Measurements from ENCODE around the gene DDX51.
"Not testable (repeated sequence)": the region's sequence is repeated elsewhere in the genome, so short reads cannot be mapped to it uniquely, and the experiment has no call there.

DDX51 gene

DNA sequence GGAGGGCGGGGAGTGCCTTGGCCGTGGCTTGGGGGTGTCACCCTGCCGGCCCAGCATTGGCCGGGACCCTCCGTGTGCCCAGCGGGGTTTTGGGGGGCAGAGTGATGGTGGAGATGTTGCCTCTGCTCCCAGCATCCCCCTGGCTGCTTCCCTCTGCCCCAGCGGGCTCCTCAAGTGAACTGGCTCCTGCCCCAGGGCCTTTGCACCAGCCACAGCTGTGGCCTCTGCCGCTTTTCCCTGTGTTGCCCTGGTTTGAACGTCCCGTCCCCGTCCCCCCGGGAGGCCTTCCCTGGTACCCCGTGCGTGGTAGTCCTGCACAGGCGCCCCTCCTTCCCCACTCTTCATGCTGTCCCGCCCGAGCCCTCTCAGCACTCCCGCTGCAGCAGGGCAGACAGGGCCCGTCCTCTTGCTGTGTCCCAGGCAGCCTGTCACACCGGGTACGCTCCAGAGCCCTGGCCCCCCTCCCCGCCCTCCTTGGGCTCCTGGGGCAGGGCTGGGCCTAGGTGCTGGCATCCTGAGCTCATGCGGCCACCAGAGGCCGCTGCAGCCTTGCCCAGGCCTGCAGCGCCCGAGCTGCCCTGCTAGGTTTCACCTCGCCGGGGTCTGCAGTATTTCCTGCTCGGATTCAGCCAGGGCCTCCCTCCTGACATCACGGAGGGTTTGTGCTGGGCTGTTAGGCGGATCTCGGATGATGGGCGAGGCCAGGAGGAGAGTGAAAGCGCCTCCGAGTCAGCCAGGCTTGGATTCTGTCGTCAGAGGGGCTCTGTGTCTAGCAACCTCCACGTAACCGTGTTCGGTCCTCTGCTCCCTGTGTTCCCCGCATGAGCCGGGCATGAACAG is 9.6 kb upstream of the DDX51 start:
- peak; percentile 62 for DNase-seq

DNA sequence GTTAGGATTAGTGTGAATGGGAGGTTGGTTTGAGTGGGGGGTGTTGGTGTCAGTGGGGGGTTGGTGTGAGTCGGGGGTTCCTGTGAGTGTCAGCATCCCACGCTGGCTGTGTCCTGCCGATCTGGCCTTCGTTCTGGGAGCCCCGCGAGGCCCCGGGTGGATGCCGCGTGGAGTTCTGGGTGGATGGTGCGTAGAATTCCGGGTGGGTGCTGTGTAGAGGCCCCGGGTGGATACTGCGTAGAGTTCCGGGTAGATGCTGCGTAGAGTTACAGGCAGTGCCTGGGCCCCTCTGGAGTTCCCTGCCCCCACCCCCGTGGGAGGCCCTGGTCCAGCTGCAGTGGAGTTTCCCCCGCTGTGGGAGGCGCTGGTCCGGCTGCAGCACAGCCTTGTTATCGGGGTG is 8.8 kb upstream of the DDX51 start:
- DNase-seq, result no peak

DNA sequence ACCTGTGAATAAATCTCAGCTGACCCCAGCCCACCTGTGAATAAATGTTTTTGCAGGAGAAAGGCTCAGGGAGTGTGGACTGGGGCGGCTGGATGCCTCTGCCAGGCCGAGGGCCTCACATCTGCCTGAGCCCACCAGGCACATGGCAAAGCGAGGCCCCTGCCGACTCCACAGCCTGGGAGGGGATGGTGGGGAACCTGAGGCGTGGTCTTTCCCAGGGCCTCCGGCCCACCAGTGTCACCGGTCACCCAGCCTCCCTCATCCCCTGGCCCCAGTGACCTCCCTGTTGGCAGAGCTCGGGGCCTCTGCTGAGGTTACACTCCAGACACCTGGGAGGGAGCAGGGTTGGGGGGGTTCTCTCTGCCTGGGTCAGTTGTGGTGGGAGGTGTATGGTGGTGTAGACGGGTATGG is 8.3 kb upstream of the DDX51 start:
- no peak for DNase-seq

DNA sequence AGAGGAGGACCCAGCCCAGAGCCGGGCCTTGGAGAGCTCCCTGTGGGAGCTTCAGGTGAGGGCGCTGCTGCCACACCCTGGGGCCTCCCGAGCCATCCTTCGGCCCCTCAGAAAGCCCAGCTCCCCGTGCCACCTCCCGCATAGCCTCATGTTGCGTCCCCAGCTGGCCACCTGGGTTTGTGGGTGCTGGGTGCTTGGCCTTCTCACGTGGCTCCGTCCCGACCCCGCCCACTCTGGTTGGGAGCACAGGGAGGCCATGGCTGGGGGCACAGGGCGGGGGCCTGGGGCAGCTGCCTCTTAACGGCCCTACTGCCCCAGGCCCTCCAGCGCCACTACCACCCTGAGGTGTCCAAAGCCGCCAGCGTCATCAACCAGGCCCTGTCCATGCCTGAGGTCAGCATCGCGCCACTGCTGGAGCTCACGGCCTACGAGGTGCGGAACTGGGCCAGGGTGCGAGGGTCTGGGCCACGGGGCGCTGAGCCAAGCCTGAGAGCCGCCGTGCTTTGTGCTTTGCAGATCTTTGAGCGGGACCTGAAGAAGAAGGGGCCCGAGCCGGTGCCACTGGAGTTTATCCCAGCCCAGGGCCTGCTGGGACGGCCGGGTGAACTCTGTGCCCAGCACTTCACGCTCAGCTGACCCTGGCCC is 7.8 kb upstream of the DDX51 start:
- no peak for DNase-seq

DNA sequence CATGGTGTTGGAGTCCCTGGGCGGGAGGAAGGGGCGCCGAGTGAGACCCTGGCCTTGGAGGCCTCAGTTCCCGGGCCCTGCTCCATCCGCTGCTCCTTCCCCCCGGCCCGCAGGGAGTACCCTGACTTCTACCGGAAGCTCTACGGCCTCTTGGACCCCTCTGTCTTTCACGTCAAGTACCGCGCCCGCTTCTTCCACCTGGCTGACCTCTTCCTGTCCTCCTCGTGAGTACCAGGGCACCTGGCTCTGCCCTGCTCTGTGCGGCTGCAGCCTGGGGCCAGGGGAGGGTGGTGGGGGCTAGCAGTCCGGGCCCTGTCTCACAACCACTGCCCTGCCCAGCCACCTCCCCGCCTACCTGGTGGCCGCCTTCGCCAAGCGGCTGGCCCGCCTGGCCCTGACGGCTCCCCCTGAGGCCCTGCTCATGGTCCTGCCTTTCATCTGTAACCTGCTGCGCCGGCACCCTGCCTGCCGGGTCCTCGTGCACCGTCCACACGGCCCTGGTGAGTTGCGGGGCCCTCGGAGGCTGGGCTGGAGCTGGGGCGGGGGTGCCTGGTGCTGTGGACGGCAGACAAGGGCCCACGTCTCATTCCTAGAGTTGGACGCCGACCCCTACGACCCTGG is 7.1 kb upstream of the DDX51 start:
- no peak for DNase-seq

DNA sequence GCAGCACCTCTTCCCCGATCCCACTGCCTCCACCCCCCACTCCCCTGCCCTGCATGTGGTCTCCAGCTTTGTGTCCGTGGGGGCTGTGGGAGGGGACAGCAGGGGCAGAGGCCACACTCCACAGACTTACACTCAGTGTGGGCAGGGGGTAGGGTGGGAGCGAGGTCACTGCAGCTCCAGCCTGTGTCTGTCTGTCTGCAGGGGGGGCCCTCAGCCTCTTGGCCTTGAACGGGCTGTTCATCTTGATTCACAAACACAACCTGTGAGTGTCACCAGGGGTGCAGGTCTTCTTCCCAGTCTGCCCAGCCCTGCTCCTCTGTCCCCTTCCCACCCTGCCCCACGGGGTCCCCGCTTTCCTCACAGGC is 6.6 kb upstream of the DDX51 start:
- no peak for DNase-seq

DNA sequence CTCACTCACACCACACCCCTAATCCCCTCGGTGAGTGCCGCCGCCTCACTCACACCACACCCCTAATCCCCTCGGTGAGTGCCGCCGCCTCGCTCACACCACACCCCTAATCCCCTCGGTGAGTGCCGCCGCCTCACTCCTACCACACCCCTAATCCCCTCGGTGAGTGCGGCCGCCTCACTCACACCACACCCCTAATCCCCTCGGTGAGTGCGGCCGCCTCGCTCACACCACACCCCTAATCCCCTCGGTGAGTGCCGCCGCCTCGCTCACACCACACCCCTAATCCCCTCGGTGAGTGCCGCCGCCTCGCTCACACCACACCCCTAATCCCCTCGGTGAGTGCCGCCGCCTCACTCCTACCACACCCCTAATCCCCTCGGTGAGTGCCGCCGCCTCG is 5.4 kb upstream of the DDX51 start:
- DNase-seq, result not testable (repeated sequence)

DNA sequence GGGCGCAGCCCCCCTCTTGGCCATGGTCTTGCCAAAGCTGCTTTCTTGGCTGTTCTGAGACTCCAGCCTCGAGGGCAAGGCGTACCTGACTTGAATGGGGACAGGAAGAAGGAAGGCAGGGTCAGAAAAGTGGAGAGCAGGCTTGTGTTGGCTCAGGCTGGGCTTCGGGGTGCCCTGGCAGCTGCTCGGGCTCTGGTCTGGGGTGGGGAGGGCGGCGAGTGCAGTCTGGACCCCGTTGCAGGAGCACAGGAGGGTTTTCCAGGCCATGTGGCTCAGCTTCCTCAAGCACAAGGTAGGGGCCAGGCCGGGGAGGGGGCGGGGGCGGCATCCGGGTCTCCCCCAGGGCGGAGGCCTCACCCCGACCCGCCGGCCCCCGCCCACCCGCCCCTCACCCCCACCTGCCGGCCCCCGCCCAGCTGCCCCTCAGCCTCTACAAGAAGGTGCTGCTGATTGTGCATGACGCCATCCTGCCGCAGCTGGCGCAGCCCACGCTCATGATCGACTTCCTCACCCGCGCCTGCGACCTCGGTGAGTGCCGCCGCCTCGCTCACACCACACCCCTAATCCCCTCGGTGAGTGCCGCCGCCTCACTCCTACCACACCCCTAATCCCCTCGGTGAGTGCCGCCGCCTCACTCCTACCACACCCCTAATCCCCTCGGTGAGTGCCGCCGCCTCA is 4.4 kb upstream of the DDX51 start:
- DNase-seq, result no peak

DNA sequence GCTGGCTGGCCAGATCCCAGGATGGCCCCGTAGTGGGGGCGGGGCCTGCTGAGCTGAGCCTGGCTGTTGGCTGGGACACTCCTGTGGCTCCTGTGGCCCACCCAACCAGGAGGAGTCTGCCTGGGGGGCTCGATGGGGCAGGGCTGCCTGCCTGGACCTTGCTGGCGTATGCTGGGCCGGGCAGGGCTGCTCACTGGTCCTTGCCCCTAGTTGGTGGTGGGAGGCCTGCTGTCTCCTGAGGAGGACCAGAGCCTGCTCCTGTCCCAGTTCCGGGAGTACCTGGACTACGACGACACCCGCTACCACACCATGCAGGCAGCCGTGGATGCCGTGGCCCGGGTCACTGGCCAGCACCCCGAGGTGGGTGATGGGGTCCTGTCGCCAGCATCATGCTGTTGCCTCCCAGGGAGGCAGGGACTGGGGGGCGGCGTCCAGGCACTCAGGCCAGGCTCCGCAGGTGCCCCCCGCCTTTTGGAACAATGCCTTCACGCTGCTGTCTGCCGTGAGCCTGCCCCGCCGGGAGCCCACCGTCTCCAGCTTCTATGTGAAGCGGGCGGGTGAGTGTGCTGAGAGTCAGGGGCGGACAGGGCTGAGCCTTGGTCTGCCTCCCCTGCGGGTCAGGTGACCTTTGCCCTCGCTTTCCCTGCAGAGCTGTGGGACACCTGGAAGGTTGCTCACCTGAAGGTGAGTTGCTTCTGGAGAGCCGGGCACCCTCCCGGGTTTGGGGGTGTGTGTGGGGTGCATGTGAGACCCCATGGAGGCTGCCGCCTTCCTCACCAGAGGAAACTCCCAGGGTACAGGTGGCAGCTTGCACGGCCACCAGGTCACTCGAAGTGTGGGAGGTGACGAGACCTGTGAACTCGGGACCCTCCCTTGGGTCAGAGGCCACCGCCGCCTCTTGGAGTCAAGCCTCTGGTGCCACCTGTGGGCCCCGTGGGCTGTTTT is 3.6 kb upstream of the DDX51 start:
- DNase-seq, result no peak

DNA sequence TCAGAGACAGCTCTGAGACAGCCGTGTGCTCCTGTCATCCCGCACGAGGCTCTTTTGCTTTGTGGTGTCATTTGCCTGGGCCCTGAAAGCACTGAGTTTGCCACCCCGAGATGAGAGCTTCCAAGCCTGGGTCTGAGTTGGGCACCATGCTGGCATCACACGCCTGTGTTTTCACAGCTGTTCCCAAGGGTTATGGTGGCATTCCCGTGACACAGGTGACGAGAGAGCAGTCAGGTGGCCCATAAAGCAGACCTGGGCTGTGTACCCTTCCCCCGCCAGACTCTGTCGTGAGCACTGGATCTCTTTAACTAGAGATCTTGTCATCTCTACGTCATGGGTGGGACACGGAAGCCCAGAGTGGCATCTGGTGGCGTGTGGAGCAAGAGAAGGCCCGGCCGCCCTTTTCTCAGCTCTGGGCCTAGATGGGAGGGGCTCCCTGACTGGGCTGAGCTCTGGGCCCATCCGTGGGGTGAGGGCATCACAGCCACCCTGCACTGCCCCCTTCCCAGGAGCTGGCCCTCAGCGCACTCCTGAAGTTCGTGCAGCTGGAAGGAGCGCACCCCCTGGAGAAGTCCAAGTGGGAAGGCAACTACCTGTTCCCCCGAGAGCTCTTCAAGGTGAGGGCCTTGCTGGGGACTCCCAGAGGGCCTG is 2.8 kb upstream of the DDX51 start:
- no peak for DNase-seq

DNA sequence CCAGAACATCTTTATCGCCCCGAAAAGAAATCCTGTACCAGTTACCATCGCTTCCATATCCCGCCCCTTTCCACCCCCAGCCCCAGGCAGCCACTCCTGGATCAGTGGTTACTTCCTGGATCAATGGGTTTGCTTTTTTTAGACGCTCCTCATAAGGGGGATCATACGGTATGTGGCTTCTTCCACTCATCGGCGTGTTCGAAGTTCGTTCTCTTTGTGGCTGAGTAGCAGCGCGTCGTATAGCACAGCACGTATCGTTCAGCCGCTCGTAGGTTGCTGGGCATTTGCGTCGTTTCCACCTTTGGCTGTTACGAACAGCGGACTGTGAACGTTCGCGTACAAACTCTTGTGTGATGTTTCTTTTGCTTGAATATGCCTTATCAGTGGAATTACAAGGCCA is 2.0 kb upstream of the DDX51 start:
- DNase-seq, result no peak

DNA sequence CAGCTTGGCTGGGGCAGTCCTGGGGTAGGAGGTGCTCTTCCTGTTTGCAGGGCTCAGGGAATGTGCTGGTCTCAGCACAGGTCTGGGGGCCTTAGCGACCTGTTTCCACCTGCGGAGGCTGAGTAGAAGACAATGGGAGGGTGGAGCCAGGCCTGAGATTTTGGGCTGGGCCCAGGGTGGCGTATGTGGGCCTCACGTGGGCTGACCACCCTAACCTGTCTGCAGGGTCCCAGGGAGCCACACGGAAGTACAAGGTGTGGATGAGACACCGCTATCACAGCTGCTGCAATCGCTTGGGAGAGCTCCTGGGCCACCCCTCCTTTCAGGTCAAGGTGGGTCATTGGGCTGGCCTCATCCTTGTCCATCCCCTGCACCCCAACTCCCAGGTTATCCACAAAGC is 1.2 kb upstream of the DDX51 start:
- DNase-seq, result no peak

DNA sequence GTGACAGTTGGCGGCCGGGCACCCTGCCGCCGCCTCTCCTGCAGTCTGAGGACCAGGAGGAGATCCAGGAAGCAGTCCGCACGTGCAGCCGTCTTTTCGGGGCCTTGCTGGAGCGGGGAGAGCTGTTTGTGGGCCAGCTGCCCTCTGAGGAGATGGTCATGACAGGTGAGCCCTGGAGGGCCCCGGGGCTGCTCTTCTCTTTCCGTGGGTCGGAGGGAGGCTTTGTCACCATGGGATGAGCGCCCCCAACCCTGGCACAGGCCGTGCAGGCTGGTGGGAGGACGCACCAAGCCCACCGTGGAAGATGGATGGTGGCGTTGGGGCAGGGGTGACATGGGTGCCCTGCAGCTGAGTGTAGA is 670 bp upstream of the DDX51 start:
- no peak for DNase-seq

DNA sequence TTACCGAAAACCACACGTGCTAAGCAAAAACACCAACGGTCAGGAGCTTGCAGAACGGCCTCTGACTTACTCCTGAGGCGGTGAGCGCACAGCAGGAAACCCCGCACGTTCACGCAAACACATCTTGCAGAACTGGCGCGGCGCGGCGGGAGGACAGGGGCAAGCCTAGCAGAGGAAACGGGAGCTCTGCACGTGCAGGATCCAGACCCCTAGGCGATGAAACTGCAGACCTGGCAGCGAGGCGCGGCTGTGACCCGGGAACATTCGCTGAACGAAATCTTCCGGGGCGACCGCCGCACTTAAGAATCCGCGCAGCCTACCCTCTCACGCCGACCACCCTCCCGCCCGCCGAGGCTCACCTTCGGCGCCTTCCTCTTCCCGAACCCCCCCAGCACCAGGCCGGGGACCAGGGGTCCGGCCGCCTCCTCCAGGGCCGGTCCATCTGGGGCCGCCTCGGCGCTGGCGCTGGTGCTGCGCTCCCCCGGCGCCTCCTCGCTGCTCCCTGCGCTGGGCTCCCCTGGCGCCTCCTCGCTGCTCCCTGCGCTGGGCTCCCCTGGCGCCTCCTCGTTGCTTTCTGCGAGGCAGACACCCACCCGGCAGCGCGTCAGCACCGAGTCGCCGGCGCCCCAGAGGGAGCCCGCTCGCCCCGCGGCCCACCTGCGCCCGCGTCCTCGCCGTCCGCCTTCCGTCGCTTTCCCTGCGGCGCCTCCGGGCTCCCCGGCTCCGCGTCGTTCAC is 615 bp downstream of the DDX51 start:
- no peak for DNase-seq

DNA sequence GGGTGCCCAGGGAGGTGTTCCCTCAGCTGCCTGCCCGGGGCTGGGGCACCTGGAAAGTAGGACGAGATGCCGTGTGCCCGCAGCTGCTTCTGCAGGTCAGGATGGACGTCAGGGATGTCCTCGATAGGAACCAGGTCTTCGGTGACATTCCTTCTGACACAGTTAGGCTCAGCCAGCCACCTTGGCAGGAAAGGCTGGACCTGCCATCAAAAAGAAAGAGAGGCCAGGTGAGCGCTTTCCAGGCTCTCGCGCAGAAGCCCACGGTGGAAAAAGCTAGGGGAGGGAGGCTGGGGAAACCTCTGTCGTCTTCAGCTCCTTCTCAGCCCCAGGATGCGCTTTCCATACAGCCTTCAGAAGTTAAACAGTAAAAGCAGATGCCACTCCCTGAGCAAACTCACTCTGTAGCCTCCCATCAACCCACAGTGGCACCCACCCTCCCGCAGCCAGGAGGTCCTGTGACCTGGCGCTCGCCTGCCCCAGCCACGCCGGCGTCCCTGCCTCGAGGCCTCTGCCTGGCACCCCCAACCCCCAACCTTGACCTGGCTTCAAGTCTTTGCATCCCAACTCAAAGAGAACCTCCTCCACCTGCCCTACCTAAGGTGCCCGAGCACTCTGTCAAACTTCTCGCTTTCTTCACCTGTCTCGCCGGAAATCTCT is 1.3 kb downstream of the DDX51 start:
- no peak for DNase-seq

DNA sequence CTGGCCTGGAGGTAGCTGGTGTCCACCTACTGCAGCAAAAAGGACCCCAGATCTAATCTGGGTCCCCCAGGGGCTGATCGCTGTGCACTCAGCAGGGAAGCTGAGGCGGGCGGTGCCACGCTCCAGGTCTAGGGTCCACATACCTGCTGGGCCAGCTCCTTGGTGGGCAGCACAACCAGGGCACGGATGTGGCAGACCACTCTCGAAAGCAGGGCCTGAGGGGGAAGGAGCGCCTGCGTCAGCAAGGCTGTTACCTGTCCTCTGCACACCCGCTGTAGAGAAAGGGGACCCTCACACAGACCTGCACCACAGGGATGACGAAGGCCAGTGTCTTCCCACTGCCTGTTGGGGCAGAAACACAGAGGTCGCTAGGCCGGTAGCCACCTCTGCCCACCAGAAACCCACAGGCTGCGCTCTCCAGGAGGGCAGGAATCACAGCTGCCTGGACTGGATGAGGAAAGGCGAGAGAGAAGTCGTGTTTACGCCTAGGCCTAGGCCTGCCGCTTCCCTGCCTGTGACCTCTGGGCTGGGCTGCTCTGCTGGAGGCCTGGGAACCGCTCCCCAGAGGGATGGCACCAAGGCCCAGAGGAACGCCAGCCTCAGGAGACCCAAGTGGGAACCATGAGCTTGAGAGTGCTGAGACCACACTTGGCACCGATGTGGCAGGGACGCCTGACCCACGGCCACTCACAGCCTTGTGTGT is 2.0 kb downstream of the DDX51 start:
- no peak for DNase-seq

DNA sequence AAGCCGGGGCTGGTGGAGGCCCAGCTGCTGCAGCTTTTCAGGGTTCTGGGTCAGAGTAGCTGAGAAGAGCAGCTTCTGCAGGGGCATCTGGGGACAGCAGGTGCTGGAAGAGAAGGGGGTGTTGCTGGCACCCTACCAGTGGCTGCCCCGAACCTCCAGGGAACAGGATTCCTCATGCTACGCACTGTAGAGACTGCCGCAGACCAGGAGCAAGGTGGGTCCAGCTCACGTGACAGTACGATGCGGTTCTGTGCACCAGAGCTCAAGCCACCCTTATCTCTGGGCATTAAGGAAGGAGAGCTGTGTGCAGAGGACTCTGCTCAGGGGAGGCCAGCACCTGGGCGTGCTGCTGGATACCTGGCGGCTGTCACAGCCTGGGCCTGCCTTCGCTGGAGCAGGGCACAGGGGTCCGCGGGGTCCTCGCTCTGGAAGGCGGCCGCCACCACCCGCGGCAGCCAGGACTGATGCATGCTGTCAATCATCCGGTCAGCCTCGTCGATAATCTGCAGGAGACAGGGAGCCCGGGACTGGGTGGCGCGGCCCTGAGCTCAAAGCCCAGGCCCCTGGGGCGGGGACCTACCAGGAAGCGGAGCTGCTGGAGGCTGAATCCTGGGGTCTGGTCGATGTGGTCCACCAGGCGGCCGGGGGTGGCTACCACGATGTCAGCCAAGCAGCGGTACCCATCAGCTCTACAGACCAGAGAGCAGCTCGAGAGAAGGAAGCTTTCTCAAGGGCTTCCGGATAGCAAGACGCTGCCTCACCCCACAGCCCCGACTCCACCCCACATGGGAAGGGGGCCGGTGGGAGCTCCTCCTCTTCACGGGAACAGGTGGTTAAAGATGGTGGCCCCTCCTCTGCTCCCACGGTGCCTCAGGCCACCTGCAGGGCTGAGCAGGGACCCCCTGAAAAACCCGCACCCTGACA is 2.9 kb downstream of the DDX51 start:
- no peak for DNase-seq

DNA sequence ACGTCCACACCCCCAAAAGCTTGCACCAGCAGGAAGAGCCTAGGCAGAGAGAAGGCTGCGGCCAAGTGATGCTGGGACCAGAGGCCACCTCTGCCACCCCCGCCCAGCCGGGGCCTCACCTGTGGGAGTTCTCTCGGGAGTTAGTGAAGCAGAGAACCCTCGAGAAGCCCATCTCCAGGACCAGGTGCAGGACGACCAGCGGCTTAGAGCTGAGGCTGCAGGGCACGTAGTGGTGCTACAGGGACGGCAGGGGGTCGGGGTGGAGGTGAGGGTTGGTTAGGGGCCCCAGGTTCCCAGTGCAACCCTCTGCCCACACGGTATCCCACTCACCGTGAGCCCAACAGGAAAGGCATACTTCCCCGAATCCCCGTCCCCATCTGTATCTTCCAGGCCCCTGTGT is 3.6 kb downstream of the DDX51 start:
- no peak for DNase-seq

DNA sequence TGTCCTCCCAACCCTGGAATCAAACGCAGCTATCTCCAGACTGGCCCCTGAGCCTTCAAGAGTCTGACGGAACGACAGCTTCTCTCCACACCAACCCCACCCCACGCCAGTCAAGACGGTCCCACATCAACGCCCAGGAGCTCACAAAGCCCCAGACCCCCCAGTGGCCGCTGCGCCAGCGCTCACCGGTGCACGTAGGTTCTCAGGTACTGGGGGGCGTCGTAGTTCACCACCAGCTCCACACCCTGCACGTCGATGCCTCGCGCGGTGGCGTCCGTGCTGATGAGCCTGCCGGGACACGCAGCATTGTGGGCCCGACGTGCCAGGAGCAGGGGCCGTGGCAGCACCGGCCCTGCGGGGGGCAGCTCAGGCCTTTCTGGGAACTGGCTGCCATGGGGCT is 4.2 kb downstream of the DDX51 start:
- no peak for DNase-seq

All from activated effector memory CD4-positive, alpha-beta T cell treated with Interleukin-2 at 50 U/mL for 16 hours (primary cell).